Stimulated activated CD8-positive, alpha-beta memory T cell treated with anti-CD3 and anti-CD28 coated beads, Interleukin-2, amount 100 ng/mL, for 1 hour (primary cell): ENCODE results near the gene MOCOS.

Source experiments
- DNase-seq, 2 donors: peaks; one replicate each; pipeline ENCODE4 v3.0.0-alpha.2; 2020; ENCODE audit warnings: low read depth in 2 of 2

MOCOS gene

DNA sequence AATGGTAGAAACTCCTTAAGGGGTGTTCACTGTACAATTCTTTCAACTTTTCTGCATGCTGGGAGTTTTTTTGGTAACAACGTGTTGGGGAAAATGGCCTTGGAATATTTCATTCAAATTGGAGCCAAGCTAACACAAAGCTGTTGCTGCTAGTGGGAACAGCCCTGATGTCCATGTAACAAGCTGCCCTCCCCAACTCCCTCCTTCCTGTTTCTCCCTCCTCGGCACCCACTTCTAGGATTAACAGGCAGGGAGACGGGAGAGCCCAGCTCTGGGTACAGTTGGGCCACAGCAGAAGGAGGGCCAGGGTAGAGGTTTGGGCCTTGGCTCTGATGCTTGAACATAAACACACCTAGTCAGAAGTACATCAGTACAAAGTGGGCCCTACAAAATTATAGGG is 9.4 kb upstream of the MOCOS start:
- DNase-seq: no peak

DNA sequence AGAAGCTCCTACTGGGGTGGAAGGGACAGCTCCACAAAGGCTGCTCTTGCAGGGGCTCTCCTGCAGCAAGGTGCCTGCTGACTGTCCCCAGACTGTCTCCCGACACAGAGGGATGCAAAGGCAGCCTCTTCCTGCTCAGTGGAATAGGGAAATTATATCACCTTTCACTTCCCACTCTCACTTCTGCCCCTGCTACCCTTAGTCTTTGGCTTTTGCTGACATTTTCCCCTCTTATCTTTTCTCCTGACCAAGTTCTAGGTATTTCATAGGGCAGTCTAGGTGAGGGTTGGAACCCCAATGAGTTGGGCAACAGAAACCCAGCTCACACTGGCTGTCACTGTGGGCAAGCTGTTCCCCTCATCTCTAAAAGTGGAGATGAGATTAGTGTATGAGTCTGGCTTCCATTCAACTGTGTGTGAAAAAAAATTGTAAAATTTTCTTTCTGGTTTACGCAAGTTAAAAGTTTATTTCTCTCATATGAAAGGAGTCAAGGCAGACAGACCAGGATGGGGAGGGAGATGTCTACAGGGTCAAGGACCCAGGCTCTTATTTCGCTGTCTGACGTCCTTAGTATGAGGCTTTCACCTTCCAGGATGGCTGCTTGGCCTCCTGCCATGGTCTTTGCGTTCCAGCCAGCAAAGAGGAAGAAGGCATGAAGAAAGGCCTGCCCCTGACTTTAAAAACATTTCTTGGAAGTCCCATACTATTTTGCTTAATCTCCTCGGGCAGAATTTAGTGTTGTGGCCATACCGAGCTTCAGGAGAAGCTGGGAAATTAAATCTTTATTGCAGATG is 7.5 kb upstream of the MOCOS start:
- no peak for DNase-seq

DNA sequence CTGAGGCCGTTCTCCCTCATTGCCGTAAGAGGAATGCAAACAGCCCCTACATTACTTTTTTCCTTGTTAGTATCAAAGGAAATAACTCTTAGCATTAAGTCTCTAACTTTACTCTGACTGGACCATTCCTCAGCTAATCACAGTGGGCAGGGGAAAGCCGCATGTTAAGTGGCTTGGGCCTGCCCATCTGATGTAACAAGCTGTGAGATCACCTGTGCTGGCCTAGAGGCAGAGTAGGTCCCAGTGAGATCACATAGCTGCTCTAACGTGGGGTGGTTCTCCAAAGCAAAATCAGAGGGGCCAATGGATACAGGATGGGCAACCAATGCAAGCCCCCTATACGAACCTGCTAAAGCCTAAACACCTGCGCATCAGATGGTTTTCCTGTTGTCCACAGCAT is 5.9 kb upstream of the MOCOS start:
- DNase-seq: no peak

DNA sequence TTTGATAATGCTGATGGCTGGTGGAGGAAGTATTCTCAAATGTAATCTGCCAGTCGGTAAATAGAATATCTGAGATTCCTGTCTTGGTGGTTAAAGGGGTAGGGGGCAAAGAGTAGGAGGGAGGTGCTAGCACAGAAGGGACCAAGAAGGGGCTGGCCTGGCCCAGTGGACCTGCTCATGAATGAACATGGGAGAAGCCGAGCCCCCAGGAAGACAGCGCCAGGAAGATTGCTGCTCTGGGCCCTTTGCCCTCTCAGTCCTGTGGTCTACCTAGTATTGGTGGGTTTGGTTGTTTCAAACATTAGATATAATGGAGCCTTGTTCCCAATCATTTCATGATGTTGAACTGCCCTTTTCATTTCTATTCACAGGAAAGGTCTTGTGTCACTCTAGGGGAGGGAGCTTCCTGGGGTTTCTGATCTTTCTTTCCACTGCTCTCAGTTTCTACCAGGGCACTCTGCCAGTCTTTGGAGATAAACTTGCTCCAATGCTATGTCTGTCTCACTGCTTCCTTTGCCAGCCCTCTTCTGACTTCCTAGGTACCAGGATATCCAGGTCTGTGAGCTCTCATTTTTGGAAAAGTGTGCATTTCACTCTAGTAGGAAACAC is 5.3 kb upstream of the MOCOS start:
- DNase-seq: no peak

- DNase-seq: no peak
These were observed 4.3 kb upstream of the MOCOS start for GRCh38 chr18:36183033-36183432.

DNA sequence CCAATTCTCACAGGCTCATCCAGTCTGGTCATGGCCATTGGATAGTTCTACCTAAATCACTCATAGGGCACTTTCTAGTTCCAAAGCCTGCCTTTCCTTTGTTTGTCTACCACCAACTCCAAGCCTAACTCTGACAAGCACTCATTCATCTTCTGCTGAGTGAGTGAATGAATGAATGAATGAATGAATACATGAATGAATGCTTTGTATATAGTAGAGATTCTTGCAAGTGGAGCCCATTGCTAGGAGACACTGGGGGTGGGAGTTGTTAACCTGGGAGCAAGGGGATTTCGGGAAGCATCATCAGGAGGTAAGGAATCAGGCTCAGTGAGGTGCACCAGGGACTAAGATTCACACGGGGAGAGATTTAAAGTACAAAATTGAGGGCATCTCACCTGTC is 3.3 kb upstream of the MOCOS start:
- no peak for DNase-seq

DNA sequence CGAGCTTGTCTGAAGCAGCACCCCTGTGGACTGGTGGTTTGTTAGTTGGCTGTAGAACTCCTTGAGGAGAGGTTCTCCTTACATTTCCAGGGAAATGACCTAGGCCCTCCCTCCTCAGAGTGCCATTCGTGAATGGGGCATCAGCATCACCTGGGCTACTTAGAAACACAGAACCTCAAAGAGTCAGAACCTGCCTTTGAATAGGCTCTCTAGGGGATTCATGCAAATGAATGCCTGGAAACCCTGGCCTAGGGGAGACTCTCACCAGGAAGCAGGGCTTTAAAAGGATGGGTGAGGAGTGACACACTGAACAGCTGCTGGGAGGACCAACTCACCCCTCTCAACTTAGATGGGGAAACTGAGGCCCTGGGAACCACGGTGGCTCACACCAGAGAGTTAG is 2.1 kb upstream of the MOCOS start:
- no peak for DNase-seq

GRCh38 chr18:36185901-36186460 is 1.3 kb upstream of the MOCOS start:
- DNase-seq: no peak

- DNase-seq: no peak
These were observed 670 bp upstream of the MOCOS start for GRCh38 chr18:36186461-36187192.

DNA sequence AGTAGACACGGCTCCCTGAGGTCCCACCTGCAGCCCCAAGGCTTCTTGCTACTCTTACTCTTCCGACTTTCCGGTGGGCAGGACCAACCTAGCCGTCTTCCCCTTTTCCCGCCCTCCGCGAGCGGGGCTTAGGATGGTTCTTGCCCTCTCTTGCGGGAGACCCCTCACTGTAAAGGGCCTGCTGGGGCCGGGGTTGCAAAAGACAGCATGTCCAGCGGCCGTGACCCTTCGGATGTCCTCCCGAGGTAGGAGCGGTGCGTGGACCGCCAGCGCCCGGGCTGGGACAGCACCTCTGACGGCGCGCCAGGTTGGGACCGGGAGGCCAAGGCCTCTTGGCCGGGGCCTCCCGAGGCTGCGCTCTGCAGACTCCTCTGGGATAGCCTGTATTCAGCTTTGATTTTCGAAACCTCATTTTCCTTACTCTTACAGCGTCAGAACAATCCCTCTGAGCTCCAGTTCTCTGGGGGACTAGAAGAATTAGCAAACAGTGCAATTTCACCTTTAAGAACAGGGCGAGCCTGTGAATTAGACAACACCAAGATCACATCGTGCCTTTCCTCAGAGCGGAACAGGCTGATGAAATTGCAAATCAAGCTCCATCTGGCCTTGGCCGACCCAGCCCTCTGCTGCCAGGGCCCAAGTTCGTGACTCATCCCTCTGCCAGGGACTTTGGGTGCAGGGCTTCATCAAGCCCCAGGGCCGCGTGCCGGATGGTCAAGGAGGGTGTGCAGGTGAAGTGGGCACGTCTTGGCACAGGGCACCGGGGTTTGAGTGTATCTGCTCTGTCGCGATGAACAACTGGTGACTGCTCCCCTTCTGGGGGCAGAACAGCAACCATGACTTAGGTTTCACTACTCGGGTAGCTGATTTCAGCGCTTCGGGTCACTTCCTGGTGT is 777 bp downstream of the MOCOS start:
- no peak for DNase-seq

GRCh38 chr18:36188916-36189315 is 1.6 kb downstream of the MOCOS start:
- no peak for DNase-seq

DNA sequence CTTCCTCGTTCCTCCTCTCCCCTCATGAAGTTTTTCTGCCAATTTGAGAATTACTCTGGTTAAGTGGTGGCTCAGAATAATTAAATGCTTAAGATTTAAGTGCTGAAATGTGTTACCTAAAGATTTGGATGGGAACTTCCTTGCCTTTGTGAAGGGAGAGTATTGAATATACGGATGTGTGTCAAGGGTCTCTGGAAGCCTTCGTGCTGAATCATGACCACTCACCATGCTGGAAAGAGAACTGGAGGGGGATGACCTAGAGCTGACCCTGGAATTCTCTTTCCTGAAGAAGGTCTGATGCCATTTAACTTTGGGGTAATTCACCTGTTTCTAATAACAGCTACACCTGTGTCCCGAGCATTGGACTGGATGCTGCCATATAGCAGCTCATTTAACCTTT is 2.2 kb downstream of the MOCOS start:
- no peak for DNase-seq

DNA sequence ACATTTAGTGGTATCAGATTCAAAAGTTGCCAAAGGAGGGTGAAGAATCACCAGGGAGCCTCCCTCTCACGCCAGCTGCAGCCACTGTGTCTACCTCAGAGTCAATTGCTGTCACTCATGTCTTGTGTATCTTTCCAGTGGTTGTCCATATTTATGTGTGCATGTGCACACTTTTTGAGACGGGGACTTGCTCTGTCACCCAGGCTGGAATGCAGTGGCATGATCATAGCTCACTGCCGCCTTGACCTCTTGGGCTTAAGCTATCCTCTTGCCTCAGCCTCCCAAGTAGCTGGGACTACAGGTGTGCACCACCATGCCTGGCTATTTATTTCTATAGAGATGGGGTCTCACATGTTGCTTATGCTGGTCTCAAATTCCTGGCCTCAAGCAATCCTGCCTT is 4.0 kb downstream of the MOCOS start:
- no peak for DNase-seq

DNA sequence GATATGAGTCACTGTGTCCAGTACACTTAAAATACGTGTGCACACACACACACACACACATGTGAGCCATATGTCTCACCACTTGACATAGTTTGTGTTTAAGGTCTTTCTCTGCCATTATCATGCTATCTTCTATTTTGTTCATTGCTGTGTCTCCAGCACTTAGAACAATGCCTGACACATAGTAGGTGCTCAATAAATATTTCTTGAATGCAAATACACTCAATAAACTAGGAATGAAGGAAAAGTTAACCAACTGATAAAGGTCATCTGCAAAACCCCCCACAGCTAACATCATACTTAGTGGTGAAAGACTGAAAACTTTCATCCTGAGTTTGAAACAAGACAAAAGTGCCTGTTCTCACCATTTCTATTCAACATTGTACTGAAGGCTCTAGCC is 4.4 kb downstream of the MOCOS start:
- no peak for DNase-seq

DNA sequence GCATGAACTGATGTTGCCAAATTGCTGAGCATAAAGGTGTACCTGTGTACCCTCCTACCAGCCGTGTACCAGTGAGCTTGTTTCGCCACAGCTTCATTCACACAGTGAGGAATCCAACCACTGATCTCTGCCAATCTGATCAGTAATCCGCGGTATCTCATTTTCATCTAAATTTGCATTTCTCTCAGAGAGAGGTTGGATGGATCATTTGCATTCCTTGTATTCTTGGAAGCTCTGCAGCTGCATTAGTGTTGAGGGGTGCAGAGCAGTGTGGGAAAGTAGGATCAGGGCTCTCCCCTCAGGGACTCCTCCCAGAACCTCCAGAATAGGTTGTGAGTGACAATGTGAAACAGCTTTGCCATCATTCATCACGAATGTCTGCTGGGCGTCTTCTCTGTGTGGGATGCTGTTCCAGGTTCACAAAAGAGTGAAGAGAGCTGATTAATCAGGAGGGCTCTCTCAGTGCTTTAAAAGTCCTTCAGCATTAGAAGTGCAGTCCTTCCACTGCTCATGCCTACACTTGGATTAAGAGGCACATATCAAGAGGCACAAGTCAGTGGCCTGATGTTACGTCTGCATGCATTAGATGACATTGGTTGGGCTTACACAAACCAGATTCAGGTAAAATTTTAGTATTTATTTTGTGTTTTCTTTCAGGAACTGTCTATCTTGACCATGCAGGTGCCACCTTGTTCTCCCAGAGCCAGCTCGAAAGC is 7.5 kb downstream of the MOCOS start:
- no peak for DNase-seq

DNA sequence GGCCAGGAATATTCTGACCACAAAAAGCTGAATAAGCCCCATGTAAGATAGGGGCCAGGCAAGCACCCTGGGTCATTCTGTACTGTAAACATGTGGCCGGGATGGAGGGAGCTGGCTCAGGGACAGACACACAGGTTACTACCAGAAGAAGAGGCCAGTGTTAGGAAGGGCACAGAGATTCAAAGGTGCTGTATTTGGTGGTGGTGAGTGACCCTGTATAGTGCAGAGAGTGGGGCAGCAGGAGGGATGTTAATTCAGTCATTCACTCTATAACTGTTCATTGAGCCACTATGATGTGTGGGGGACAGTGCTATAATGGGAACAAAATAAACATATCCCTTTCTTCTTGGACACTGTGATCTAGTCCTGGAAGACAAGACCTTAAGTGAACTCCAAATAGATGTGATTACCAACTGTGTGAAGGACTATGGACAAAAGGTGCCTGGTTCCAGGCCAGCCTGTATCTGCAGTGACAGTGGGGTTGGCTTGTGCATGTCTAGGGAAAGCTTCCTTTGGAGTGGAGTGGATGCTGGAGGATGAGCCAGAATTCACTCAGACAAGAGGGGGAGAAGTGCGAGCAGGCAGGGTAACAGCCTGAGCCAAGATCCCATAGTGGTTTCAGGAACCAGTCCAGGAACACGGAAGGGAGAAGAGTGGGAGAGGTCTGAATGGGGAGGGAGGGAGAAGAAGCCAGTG is 8.3 kb downstream of the MOCOS start:
- DNase-seq: no peak

DNA sequence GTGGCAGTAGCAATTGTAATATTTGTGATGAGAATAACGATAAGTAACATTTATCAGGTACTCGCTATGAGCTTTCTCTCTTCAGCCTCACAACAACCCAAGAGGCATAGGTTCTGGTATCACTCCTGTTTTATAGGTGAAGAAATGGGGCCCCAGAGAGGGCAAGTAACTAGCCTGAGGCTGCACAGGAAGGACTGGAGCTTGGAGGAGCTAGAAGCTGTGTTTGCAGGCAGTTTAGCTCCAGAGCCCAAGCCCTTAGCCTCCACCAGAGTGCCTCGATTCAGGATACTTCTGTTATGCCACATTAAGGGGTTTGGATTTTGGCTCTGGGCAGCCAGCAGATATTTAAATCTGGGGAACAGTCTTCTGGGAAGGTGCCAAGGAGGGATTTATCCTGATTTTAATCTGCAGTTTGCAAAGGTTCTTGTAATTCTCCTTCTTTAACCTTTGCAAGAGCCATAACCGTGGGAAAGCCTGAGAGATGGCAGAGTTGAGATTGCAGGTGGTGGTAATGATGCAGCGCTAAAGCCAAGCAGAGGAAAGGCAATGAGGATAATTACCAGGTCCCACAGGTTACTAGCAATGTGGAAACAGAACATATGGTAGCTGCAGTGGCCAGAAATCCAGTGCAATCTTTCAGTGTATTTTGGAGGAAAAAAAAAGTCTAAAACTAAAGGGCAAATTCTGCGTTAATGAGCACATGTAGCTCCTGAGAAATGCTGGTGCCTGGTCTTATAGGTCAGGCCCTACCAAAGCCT is 9.1 kb downstream of the MOCOS start:
- no peak for DNase-seq

GRCh38 chr18:36197511-36198166 is 10.3 kb downstream of the MOCOS start:
- DNase-seq: no peak

DNA sequence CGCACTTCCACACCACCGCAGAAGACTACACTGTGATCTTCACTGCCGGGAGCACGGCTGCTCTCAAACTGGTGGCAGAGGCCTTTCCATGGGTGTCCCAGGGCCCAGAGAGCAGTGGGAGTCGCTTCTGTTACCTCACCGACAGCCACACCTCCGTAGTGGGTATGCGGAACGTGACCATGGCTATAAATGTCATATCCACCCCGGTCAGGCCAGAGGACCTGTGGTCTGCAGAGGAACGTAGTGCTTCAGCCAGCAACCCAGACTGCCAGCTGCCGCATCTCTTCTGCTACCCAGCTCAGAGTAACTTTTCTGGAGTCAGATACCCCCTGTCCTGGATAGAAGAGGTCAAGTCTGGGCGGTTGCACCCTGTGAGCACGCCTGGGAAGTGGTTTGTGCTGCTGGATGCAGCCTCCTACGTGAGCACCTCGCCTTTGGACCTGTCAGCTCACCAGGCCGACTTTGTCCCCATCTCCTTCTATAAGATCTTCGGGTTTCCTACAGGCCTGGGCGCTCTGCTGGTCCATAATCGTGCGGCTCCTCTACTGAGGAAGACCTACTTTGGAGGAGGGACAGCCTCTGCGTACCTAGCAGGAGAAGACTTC is 12.5 kb downstream of the MOCOS start:
- no peak for DNase-seq
